DMS53 treated with DMSO at 0.1 percent for 48 hours (cell line): ENCODE results near the gene SULT1E1.
"Not testable (repeated sequence)": the region's sequence is repeated elsewhere in the genome, so short reads cannot be mapped to it uniquely, and the experiment has no call there.

Source experiments
- DNase-seq: peaks from one replicate; lab custom pipeline; 2025; ENCODE audit not compliant: unreplicated experiment; lab: John Stamatoyannopoulos, UW

Gene SULT1E1

DNA sequence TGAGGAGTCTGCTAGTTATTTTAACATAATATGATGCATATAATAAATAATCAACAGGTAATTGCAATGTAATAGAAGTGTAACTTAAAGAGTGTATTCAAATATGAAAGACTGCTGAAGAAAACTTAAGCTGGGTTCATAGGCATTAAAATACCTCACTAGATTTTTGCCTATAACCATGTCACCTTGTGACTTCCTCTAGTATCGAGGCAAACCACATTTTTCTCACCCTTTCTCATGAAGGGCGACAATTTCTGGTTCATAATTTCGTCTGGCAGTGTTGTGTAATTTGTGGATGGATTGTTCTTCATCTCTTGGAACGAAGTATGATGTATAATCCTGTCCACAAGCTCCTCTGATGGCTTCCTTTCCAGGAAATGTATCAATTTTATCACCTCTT is 16.0 kb downstream of the SULT1E1 start:
- no peak for DNase-seq

DNA sequence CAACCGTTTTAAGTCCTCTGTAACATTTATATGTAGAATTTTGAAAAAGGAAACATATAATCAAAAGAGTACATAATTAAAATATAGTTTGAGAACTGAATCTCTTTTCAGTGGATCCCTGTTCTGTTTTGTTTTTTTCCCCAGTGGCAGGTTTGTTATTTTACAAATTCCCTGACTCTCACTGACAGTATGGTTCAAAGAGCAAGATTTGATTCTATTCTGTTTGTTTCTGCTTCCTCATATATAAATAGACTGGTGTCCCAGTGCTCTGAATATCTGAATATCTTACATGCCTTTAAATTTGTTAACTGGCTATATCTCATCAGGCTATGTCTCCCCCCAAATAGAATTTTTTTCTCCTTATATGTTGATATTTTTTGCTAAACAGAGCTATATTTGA is 16.6 kb downstream of the SULT1E1 start:
- DNase-seq, result no peak

GRCh38 chr4:69838977-69839376 is 21.0 kb downstream of the SULT1E1 start:
- DNase-seq, result no peak

DNA sequence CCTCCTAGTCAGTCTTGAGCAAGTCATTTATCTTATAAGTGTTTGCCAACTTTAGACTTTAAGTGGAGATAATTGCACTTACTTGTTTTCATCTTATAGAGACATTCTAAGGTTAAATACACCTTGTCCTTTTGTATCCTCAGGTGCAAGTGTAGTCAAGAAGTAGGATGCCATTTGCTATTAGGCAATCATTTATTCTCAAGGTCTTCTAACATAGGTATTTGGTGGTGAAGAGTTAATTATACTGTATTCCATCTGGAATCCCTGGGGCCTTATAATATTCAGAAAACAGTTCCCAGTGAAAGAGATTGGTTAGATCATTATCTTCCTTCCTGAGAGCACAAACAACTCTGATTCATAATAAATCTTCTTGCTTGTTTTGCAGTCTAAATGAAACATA is 23.7 kb downstream of the SULT1E1 start:
- no peak for DNase-seq

- no peak for DNase-seq
Observed at GRCh38 chr4:69835766-69836165, 24.2 kb downstream of the SULT1E1 start.

- DNase-seq, result no peak
Observed at GRCh38 chr4:69833251-69833650, 26.7 kb downstream of the SULT1E1 start.

DNA sequence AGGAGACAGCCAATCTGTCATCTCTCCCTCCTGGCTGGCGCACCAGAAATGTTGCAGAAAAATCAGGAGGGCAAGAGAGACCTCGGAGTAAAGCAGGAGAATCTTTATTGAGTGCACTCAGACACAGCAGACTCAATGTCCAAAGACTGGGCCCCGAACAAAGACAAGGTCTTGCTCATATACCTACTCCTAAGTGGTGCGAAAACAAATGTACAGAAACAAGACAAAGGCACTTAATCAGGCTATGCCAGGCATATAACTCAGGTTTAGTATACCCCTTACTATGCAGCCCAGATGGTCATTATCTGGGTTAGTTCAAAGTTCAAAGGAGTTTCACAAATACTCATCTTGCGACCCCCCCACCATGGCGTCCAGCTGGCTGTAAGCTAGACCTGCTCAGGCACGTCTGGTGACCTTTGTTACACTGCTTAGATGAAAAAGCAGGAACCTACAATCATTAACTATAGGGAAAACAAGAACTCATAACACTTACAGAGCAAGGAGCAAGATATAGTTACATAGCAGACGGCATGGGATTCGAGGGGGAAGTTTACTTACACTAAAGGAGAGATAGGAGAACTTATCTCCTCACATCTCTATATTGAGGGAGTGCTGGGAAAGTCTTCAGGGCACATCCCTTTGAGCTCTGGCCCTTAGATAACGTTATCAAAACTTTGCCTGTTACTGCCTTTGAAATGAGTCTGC is 27.5 kb downstream of the SULT1E1 start:
- peak; percentile 62 for DNase-seq

DNA sequence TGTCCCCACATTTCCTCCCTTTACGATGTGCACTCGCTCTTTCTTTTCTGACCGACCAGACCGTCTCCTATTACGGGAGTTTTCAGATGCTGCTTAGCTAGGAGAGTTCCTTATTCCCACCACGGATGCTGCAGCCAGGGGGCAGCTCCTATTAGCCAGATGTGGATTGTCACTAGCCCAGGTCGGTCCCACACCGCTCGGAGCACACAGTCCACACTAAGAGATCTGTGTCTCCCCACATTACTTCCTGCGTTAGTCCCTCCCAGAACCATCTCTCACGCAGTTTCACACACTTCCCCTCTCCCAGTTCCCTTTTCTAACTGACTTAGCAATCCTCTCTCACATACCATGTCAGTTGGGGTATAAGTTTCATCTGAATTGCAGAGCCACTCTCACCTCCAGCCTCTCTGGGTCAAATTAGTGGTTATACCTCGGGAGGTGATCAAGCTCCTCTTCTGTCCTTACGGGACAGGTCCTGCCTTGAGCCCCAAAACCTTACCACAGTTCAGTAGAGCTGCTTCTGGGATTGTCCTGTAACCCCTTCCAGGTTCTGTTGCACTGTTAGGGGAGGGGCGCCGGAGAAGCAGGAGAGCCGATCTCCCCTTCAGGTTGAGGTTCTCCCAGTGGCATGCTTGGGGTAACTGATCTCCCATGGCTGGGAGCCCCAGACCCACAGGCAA is 28.2 kb downstream of the SULT1E1 start:
- DNase-seq, result peak; percentile 42

GRCh38 chr4:69831270-69831627 is 28.7 kb downstream of the SULT1E1 start:
- no peak for DNase-seq

DNA sequence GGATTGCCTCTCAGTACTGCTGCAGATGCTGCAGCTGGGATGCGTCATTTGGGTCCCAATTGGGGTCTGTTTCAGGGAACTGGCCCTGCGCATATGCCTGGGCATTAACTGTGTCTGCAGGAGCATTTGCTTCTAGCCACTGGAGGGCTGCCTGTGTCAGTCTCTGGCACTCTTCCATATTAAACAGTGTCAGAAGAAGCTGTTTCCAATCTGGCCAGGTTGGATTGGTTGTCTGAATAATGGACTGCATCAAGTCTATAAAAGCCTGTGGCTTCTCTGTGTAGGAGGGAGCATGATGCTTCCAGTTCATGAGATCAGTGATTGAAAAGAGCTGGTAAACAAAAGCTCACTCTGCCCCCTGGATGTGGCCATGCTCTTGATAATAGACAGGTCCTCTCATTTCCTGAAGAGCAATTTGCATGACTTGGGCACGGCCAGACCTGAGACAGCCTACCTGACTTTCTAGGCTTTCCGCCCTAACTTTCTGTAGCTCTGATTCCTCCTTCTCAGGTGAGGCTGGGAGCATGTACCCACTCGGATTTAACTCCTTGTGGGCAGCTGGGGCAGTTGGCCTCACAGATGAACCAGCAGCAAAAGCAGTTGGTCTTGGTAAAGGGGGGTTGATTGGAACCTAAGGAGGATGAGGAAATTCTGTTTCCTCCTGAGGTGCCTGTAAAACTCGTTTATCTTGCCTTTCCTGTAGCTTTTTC is 29.2 kb downstream of the SULT1E1 start:
- DNase-seq, result peak; percentile 89

DNA sequence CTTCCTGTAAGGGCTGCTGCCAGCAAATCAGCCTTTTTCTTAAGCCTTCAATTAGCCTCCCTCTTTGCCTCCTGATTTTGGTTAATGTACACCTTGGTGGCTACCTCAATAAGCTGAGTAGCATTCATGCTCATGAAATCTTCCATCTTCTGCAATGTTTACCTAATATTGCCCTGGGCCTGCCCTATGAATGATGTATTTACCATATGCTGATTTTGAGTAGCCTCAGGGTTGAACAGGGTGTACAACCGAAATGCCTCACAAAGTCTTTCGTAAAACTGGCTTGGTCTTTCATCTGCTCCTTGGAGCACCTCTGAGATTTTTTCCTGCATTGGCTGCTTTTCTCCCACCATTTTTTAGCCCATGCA is 29.8 kb downstream of the SULT1E1 start:
- DNase-seq, result no peak

- no peak for DNase-seq
Observed at GRCh38 chr4:69829678-69830077, 30.3 kb downstream of the SULT1E1 start.

GRCh38 chr4:69828828-69829227 is 31.1 kb downstream of the SULT1E1 start:
- DNase-seq, result no peak

- DNase-seq, result not testable (repeated sequence)
Observed at GRCh38 chr4:69825056-69825455, 34.9 kb downstream of the SULT1E1 start.

- peak; percentile 81 for DNase-seq
Observed at GRCh38 chr4:69823481-69824186, 36.3 kb downstream of the SULT1E1 start.

DNA sequence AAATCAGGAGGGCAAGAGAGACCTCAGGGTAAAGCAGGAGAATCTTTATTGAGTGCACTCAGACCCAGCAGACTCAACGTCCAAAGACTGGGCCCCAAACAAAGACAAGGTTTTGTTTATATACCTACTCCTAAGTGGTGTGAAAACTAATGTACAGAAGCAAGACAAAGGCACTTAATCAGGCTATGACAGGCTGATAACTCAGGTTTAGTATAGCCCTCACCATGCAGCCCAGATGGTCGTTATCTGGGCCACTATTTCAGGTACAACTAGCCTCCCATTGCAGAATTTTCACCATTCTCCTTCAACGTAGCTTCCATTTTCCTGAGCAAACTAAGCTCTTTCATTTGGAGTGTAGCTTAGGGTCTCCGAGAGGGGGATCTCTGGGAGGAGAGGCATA is 36.9 kb downstream of the SULT1E1 start:
- no peak for DNase-seq

GRCh38 chr4:69822198-69822597 is 37.7 kb downstream of the SULT1E1 start:
- no peak for DNase-seq

- no peak for DNase-seq
Observed at GRCh38 chr4:69818060-69818639, 41.8 kb downstream of the SULT1E1 start.

- no peak for DNase-seq
Observed at GRCh38 chr4:69816236-69816635, 43.7 kb downstream of the SULT1E1 start.

- DNase-seq, result no peak
Observed at GRCh38 chr4:69813628-69814027, 46.3 kb downstream of the SULT1E1 start.

DNA sequence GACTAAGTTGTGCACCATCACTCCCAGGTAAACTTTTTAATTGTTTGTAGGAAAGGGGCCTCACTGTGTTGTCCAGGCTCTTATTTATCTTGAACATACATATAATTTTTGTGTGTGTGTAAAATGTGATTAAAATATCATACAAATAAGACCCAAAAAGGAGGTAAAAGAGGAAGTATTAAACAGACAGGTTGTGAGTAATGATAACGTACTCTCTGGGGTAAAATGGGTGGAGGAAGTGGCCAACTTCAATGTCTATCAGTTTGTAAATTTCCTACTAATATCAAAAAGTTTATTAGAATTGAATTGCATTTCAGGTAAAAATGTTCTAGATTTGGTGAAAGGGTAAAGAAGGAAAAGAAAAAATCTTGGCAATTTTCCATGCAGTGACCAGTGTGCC is 48.8 kb downstream of the SULT1E1 start:
- DNase-seq, result no peak
